HEK293 (cell line): Measurements from ENCODE around the gene TTLL5.
A peak's percentile ranks its signal among the peaks of the same experiment; 100 is the strongest.

Source experiments
- CTCF ChIA-PET: fragments of 350-600 bp; formaldehyde crosslinking; extraction: SDS; loops from one replicate; lab custom pipeline; 2021; ENCODE audit warnings: antibody characterized with exemption; lab: Yijun Ruan, JAX
- POLR2A ChIA-PET: fragments of 300-600 bp; formaldehyde crosslinking; extraction: SDS; loops from one replicate; lab custom pipeline; 2020; ENCODE audit warnings: antibody characterized with exemption, inconsistent platforms; lab: Yijun Ruan, JAX
- H3K27ac ChIP-seq: fragments of 200-500 bp; sonication (Bioruptor generic); 2 replicates; pipeline ENCODE4 v1.5.1; 2014; ENCODE audit warnings: low read depth, low read length, control low read depth, inconsistent platforms; ENCODE audit errors: extremely low read depth
- H3K36me3 ChIP-seq, 2 experiments: fragments of 200-500 bp in 1 of 2; sonication (Bioruptor generic) in 1 of 2; 1 replicate in 1 of 2; 2 replicates in 1 of 2; pipeline ENCODE4 v1.5.1; 2014 to 2017; ENCODE audit warnings: inconsistent platforms in 2 of 2, low read length in 2 of 2; ENCODE audit not compliant: control insufficient read depth in 2 of 2, insufficient read depth in 1 of 2
- H3K4me1 ChIP-seq: fragments of 200-500 bp; sonication (Bioruptor generic); 2 replicates; pipeline ENCODE4 v1.5.1; 2014; ENCODE audit warnings: mild to moderate bottlenecking, low read length, inconsistent platforms; ENCODE audit not compliant: control insufficient read depth, insufficient read depth
- H3K4me3 ChIP-seq: 2 replicates; pipeline ENCODE4 v1.5.1; 2011; ENCODE audit warnings: low read depth, mild to moderate bottlenecking, control low read depth, low read length, moderate library complexity
- H3K9me3 ChIP-seq: fragments of 200-500 bp; sonication (Bioruptor generic); 2 replicates; pipeline ENCODE4 v1.5.1; 2014; ENCODE audit warnings: low read depth, low read length, inconsistent platforms; ENCODE audit not compliant: control insufficient read depth, insufficient read depth
- IKZF3 ChIP-seq: fragments of 450-650 bp; IDR thresholded peaks from 2 replicates; pipeline ENCODE4 v1.5.0; 2018; ENCODE audit warnings: missing biosample characterization, mild to moderate bottlenecking, missing genetic modification characterization, moderate library complexity
- KLF16 ChIP-seq: fragments of 450-650 bp; formaldehyde crosslinking; IDR thresholded peaks from 2 replicates; pipeline ENCODE4 v1.5.1; 2017; ENCODE audit warnings: missing biosample characterization, missing genetic modification characterization
- KLF8 ChIP-seq: fragments of 450-650 bp; formaldehyde crosslinking; IDR thresholded peaks from 2 replicates; pipeline ENCODE4 v1.5.1; 2016; ENCODE audit warnings: missing biosample characterization, missing genetic modification characterization
- MEIS1 ChIP-seq: sonication (generic); formaldehyde crosslinking; IDR thresholded peaks from 2 replicates; pipeline ENCODE4 v1.8.1; 2022; ENCODE audit warnings: missing genetic modification reagents, mild to moderate bottlenecking, borderline replicate concordance
- SALL2 ChIP-seq: fragments of 450-650 bp; formaldehyde crosslinking; IDR thresholded peaks from 2 replicates; pipeline ENCODE4 v1.5.0; 2017; ENCODE audit warnings: missing biosample characterization, mild to moderate bottlenecking, missing genetic modification characterization, borderline replicate concordance
- SCRT1 ChIP-seq: fragments of 450-650 bp; formaldehyde crosslinking; IDR thresholded peaks from 2 replicates; pipeline ENCODE4 v1.5.1; 2016; ENCODE audit warnings: missing biosample characterization, missing genetic modification characterization, borderline replicate concordance
- SP2 ChIP-seq: fragments of 450-650 bp; formaldehyde crosslinking; IDR thresholded peaks from 2 replicates; pipeline ENCODE4 v1.5.1; 2016; ENCODE audit warnings: missing biosample characterization, missing genetic modification characterization
- ZFP37 ChIP-seq: fragments of 450-650 bp; formaldehyde crosslinking; IDR thresholded peaks from 2 replicates; pipeline ENCODE4 v1.5.1; 2016; ENCODE audit warnings: missing biosample characterization, missing genetic modification characterization
- ZFP41 ChIP-seq: fragments of 450-650 bp; formaldehyde crosslinking; IDR thresholded peaks from 2 replicates; pipeline ENCODE4 v1.5.1; 2016; ENCODE audit warnings: missing biosample characterization, missing genetic modification characterization, borderline replicate concordance
- ZNF114 ChIP-seq: fragments of 450-650 bp; formaldehyde crosslinking; IDR thresholded peaks from 2 replicates; pipeline ENCODE4 v1.5.0; 2017; ENCODE audit warnings: missing biosample characterization, missing genetic modification characterization
- ZNF138 ChIP-seq: fragments of 450-650 bp; formaldehyde crosslinking; IDR thresholded peaks from 2 replicates; pipeline ENCODE4 v1.5.1; 2016; ENCODE audit warnings: missing biosample characterization, missing genetic modification characterization, borderline replicate concordance
- ZNF148 ChIP-seq: fragments of 450-650 bp; formaldehyde crosslinking; IDR thresholded peaks from 2 replicates; pipeline ENCODE4 v1.5.0; 2017; ENCODE audit warnings: missing biosample characterization, missing genetic modification characterization, borderline replicate concordance
- ZNF16 ChIP-seq: fragments of 450-650 bp; formaldehyde crosslinking; IDR thresholded peaks from 2 replicates; pipeline ENCODE4 v1.5.1; 2016; ENCODE audit warnings: low read depth, missing biosample characterization, missing genetic modification characterization
- ZNF18 ChIP-seq: fragments of 450-650 bp; formaldehyde crosslinking; IDR thresholded peaks from 2 replicates; pipeline ENCODE4 v1.5.1; 2016; ENCODE audit warnings: missing biosample characterization, missing genetic modification characterization
- ZNF19 ChIP-seq: fragments of 450-650 bp; formaldehyde crosslinking; IDR thresholded peaks from 2 replicates; pipeline ENCODE4; 2016; ENCODE audit warnings: missing biosample characterization, missing genetic modification characterization, low read depth
- ZNF23 ChIP-seq: fragments of 450-650 bp; formaldehyde crosslinking; IDR thresholded peaks from 2 replicates; pipeline ENCODE4 v1.5.1; 2016; ENCODE audit warnings: missing biosample characterization, missing genetic modification characterization, borderline replicate concordance
- ZNF266 ChIP-seq: fragments of 450-650 bp; formaldehyde crosslinking; IDR thresholded peaks from 2 replicates; pipeline ENCODE4 v1.5.1; 2016; ENCODE audit warnings: missing biosample characterization, missing genetic modification characterization, low read depth
- ZNF292 ChIP-seq: fragments of 450-650 bp; formaldehyde crosslinking; IDR thresholded peaks from 2 replicates; pipeline ENCODE4 v1.5.1; 2016; ENCODE audit warnings: low read depth, missing biosample characterization, missing genetic modification characterization, borderline replicate concordance
- ZNF335 ChIP-seq: fragments of 450-650 bp; formaldehyde crosslinking; conservative IDR thresholded peaks from 2 replicates; pipeline ENCODE4 v1.5.1; 2016; ENCODE audit warnings: missing biosample characterization, missing genetic modification characterization
- ZNF354C ChIP-seq: fragments of 450-650 bp; formaldehyde crosslinking; IDR thresholded peaks from 2 replicates; pipeline ENCODE4 v1.5.1; 2016; ENCODE audit warnings: missing biosample characterization, missing genetic modification characterization, low read depth, borderline replicate concordance
- ZNF48 ChIP-seq: fragments of 450-650 bp; formaldehyde crosslinking; IDR thresholded peaks from 2 replicates; pipeline ENCODE4 v1.5.1; 2016; ENCODE audit warnings: missing biosample characterization, missing genetic modification characterization
- ZNF549 ChIP-seq: fragments of 450-650 bp; IDR thresholded peaks from 2 replicates; pipeline ENCODE4 v1.5.1; 2018; ENCODE audit warnings: missing biosample characterization, missing genetic modification characterization, mild to moderate bottlenecking, inconsistent platforms, moderate library complexity
- ZNF560 ChIP-seq: fragments of 450-650 bp; formaldehyde crosslinking; IDR thresholded peaks from 2 replicates; pipeline ENCODE4 v1.5.1; 2017; ENCODE audit warnings: missing biosample characterization, missing genetic modification characterization, borderline replicate concordance
- ZNF561 ChIP-seq: fragments of 450-650 bp; IDR thresholded peaks from 2 replicates; pipeline ENCODE4 v1.5.1; 2018; ENCODE audit warnings: missing biosample characterization, missing genetic modification characterization, borderline replicate concordance
- ZNF610 ChIP-seq: fragments of 450-650 bp; formaldehyde crosslinking; IDR thresholded peaks from 2 replicates; pipeline ENCODE4 v1.5.1; 2016; ENCODE audit warnings: missing biosample characterization, missing genetic modification characterization, borderline replicate concordance
- ZNF629 ChIP-seq: fragments of 450-650 bp; formaldehyde crosslinking; IDR thresholded peaks from 2 replicates; pipeline ENCODE4 v1.5.1; 2017; ENCODE audit warnings: missing biosample characterization, missing genetic modification characterization
- ZNF670 ChIP-seq: fragments of 450-650 bp; formaldehyde crosslinking; IDR thresholded peaks from 2 replicates; pipeline ENCODE4 v1.5.1; 2016; ENCODE audit warnings: missing biosample characterization, missing genetic modification characterization, low read depth
- ZNF701 ChIP-seq: fragments of 450-650 bp; formaldehyde crosslinking; IDR thresholded peaks from 2 replicates; pipeline ENCODE4 v1.5.1; 2016; ENCODE audit warnings: missing biosample characterization, missing genetic modification characterization
- ZNF76 ChIP-seq: fragments of 450-650 bp; formaldehyde crosslinking; IDR thresholded peaks from 2 replicates; pipeline ENCODE4; 2016; ENCODE audit warnings: low read depth, missing biosample characterization, missing genetic modification characterization, borderline replicate concordance
- TF ChIP-seq, protein P1 (sequence below): fragments of 450-650 bp; formaldehyde crosslinking; IDR thresholded peaks from 2 replicates; pipeline ENCODE4 v1.5.1; 2017; ENCODE audit warnings: missing biosample characterization, missing genetic modification characterization

The TTLL5 gene

DNA sequence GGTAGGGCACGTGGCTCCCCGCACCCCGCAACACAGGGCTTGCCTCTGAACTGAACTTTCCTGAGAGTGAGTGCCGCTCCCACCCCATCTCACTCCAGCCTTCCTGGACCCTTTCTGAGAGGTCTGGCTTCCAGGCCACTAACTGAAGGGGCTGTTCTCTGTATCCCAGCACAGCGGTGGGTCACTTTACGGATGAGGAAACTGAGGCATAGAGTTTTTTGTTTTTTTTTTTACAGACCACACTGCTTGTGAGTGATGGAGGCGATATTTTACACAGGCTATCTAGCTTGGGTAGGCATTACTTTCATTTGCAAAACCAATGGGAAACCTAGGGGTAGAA is 321.9 kb downstream of the TTLL5 start:
- ChIA-PET CTCF (interaction anchor here (0.6 to 11.4 kb wide), 27 partner anchors 11 to 664 kb away, joined by 3 to 259 read pairs (median 3); partner anchors contain the start of genes ERG28 and TTLL5), POLR2A (interaction anchor here (1.0 to 1.7 kb wide), 2 partner anchors 272 to 274 kb away, joined by 6 to 7 read pairs; no protein-coding TSS in a partner anchor)
- Histone ChIP-seq H3K4me1 (peaks cover 7% of the 10 kb centered on the region), H3K27ac (no peak overlapping the region), H3K36me3 (no peaks in the 10 kb centered on the region), H3K9me3 (no peaks in the 10 kb centered on the region), H3K4me3 (no peak overlapping the region; the same call in 1 of the 2 replicates)
- TF ChIP-seq ZFP41 (tag by site-specific recombination) (no peak), ZNF19 (no peak), KLF8 (tag by site-specific recombination) (no peak), ZNF148 (tag by site-specific recombination) (no peak), ZNF48 (tag by site-specific recombination) (no peak), ZNF335 (tag by site-specific recombination) (no peak), ZNF549 (no peak), ZNF114 (no peak), SALL2 (tag by site-specific recombination) (no peak), ZFP37 (tag by site-specific recombination) (no peak), ZNF670 (tag by site-specific recombination) (no peak), ZNF610 (tag by site-specific recombination) (no peak)
- TF ChIP-seq, protein P1, sequence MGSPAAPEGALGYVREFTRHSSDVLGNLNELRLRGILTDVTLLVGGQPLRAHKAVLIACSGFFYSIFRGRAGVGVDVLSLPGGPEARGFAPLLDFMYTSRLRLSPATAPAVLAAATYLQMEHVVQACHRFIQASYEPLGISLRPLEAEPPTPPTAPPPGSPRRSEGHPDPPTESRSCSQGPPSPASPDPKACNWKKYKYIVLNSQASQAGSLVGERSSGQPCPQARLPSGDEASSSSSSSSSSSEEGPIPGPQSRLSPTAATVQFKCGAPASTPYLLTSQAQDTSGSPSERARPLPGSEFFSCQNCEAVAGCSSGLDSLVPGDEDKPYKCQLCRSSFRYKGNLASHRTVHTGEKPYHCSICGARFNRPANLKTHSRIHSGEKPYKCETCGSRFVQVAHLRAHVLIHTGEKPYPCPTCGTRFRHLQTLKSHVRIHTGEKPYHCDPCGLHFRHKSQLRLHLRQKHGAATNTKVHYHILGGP (tag by site-specific recombination), result no peak

DNA sequence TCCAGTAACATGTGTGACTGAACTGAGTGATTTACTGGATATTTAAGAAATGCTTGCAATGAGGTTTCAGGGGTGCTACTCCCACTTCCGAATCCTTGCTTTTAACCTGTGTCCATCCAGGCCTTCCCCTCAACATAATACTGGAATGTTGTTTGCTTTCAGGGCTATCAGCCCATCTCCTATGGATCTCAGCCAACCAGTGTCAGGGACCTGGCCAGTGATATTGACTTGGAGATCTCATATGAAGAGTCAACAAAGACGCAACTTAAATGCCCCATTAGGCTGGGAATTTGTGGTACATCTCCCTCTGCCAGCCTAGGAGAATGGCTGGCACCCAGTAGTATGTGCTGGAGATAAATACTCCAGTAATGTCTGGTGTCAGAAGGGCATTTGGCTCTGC is 323.6 kb downstream of the TTLL5 start:
- CTCF ChIA-PET, result interaction anchor here (1.2 to 11.4 kb wide), 3 partner anchors 78 to 403 kb away, joined by 4 to 259 read pairs (median 82); no protein-coding TSS in a partner anchor

DNA sequence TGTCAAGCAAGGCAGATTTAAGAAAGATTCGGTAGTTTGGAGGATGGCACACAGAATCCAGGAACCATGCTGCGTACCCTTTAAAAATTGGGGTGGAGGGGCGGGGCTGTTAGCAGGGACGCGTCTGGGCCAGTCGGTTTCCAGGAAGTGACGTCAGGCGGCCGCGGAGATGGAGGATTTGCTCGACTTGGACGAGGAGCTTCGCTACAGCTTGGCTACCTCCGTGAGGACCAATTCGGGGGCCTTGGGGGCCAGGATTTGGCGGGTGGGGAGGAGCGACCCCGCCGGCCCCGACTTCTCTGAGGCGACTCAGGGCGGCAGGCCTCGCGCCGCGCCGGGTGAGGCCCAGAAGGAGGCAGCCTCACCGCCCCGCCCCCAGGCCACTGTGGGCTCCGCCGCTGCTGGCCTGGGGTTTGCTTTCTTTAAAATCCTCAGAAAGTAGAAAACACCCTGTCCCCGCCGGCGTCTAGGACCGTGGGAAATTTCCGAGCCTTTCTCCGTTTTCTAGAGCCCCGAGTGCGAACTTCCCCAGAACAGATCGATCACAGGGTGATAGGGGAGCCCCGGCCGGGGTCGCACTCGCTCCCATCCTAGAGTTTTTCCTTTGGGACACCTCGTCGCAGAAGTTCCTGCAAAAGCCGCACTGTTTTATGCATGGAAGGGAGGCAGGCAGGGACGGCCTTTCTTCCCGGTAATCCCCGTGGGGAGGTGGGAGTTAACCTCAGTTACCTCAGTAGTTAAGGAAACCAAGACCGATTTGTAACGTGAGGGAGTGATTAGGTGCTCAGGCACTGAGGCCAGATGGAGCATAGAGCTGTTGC is 324.8 kb downstream of the TTLL5 start, which contains the start of gene IFT43:
Gene IFT43, plus strand, starts transcription at position 146 of the 821 bp plus-strand sequence. Its CDS starts 24 bp downstream, at position 170.
- H3K4me3 ChIP-seq, result peak within 1 kb of the TSS; percentile 85
- ChIA-PET CTCF (interaction anchor here (0.6 to 11.4 kb wide), 4 partner anchors 65 to 401 kb away, joined by 3 to 259 read pairs (median 3); no protein-coding TSS in a partner anchor), POLR2A (interaction anchor here (0.7 to 1.2 kb wide), 4 partner anchors 9 to 679 kb away, joined by 3 to 5 read pairs (median 4); no protein-coding TSS in a partner anchor)
- H3K27ac ChIP-seq, result peak within 1 kb of the TSS; percentile 20; the same call in 1 of the 2 replicates
- peaks cover 7% of the 10 kb centered on the region for H3K4me1 ChIP-seq
- H3K36me3 ChIP-seq, result peaks cover 0 to 22% of the 10 kb centered on the region in 2 experiments; a peak in 2 of 3 replicates
- H3K9me3 ChIP-seq, result no peaks in the 10 kb centered on the region
- TF ChIP-seq SP2 (tag by site-specific recombination), result peak; percentile 67
- peak; percentile 73; the same call in 1 of the 2 replicates for TF ChIP-seq KLF16 (tag by site-specific recombination)
- no peak for TF ChIP-seq SCRT1 (tag by site-specific recombination)
- no peak for TF ChIP-seq ZNF18 (tag by site-specific recombination)
- no peak for TF ChIP-seq ZNF76
- TF ChIP-seq ZNF561 (tag by site-specific recombination), result 0 out of 2 replicates have a peak, but pooled peaks have one; percentile 25
- TF ChIP-seq ZNF23 (tag by site-specific recombination), result no peak
- no peak for TF ChIP-seq ZNF701 (tag by site-specific recombination)
- no peak for TF ChIP-seq ZNF16 (tag by site-specific recombination)
- no peak for TF ChIP-seq IKZF3 (tag by site-specific recombination)

More for the DNA sequence above, 323.6 kb downstream of the TTLL5 start:
- no peaks in the 10 kb centered on the region for H3K9me3 ChIP-seq
- TF ChIP-seq ZNF138, result no peak
- TF ChIP-seq ZNF266 (tag by site-specific recombination), result no peak
- no peak for TF ChIP-seq ZNF292 (tag by site-specific recombination)
- no peak for TF ChIP-seq ZNF629 (tag by site-specific recombination)
- no peak for TF ChIP-seq MEIS1 (CRISPR knock-in tag)
- no peak for TF ChIP-seq ZNF354C (tag by site-specific recombination)
- no peak for TF ChIP-seq ZNF560 (tag by site-specific recombination)
- H3K4me3 ChIP-seq, result no peak overlapping the region
- peaks cover 0 to 10% of the 10 kb centered on the region in 2 experiments; a peak in 1 of 3 replicates for H3K36me3 ChIP-seq
- POLR2A ChIA-PET, result no interaction called here
- no peak overlapping the region for H3K27ac ChIP-seq
- peaks cover 7% of the 10 kb centered on the region for H3K4me1 ChIP-seq
